Right lobe of liver (tissue), 6 donors: Measurements from ENCODE around the gene ALDH7A1. TPM values are rescaled to one million over a fixed set of nuclear protein-coding genes. Genes with fewer than 3 reads are reported as not detected.
"Not testable (repeated sequence)": the region's sequence is repeated elsewhere in the genome, so short reads cannot be mapped to it uniquely, and the experiment has no call there.

Experiments used
- ATAC-seq, 4 donors: fragments of 200-7000 bp; cut with Tn5 transposase; one replicate each; pipeline ENCODE4 v1.9.1; 2020; ENCODE audit warnings: mild to moderate bottlenecking in 4 of 4, moderate library complexity in 4 of 4
- DNase-seq, 3 donors: peaks; one replicate each; pipeline ENCODE4 v3.0.0-alpha.2; 2020
- H3K27ac ChIP-seq, 3 donors: fragments of 200-600 bp; one replicate each; pipeline ENCODE4 v1.8.0; 2022
- H3K27me3 ChIP-seq, 2 donors: fragments of 200-600 bp; one replicate each; pipeline ENCODE4 v1.8.0; 2022
- H3K36me3 ChIP-seq, 4 donors: fragments of 200-600 bp; sonication (generic) in 1 of 4; one replicate each; pipeline versions ENCODE4 v1.5.1 to v1.8.0; 2017 to 2022; ENCODE audit warnings: control low read depth in 1 of 4
- H3K4me1 ChIP-seq, 4 donors: fragments of 200-600 bp; sonication (generic) in 1 of 4; one replicate each; pipeline versions ENCODE4 v1.5.1 to v1.8.0; 2017 to 2022; ENCODE audit warnings: control low read depth in 1 of 4
- H3K4me3 ChIP-seq, 3 donors: fragments of 200-600 bp; one replicate each; pipeline ENCODE4 v1.8.0; 2022
- H3K9me3 ChIP-seq, 4 donors: fragments of 200-600 bp; sonication (generic) in 1 of 4; one replicate each; pipeline versions ENCODE4 v1.5.1 to v1.8.0; 2017 to 2022; ENCODE audit warnings: control low read depth in 1 of 4
- CTCF ChIP-seq, 4 donors: fragments of 200-600 bp in 3 of 4; fragments of 450-650 bp in 1 of 4; IDR thresholded peaks; one replicate each; pipeline versions ENCODE4 v1.5.1 to v1.8.0; 2016 to 2022; ENCODE audit warnings: antibody characterized with exemption in 4 of 4, mild to moderate bottlenecking in 2 of 4
- POLR2A ChIP-seq: fragments of 450-650 bp; IDR thresholded peaks from one replicate; pipeline ENCODE4 v1.6.1; 2017; ENCODE audit warnings: antibody characterized with exemption, mild to moderate bottlenecking
- WGBS: methylation state at CpG from one replicate; pipeline ENCODE4 v1.1.6; 2018; ENCODE audit warnings: low coverage, low lambda C conversion rate; ENCODE audit not compliant: insufficient coverage; ENCODE audit errors: missing lambda C conversion rate; 5-methylcytosine and 5-hydroxymethylcytosine counted together
- intact Hi-C, 2 donors: fragments of 100-400 bp; cut with DNase I; formaldehyde crosslinking; loops; one replicate each; pipeline versions ENCODE4 v1.11.2 to v1.14.1; 2022
- total RNA-seq, 6 experiments: library from RNA; depleted of rRNA in 2 of 6; stranded (reverse); fragments of >200 nt in 2 of 6; fragmentation: NEBNext Ultra II Directional in 3 of 6; extraction: Animal tissue kit (Norgen Biotek cat#: 25700) in 3 of 6; gene quantifications; one replicate each; pipeline versions ENCODE4 v1.1.0 to v1.2.4, GENCODE V29; 2016 to 2023
- donor health status: DM: no; HTN: yes; CAD: no.
- donor health status: DM: no; HTN: no; CAD: no.
- donor health status: DM: no; HTN: no; CAD: no.
- donor health status: DM: no; HTN: yes; CAD: no.
- donor health status: DM: no; HTN: yes; CAD: no.

Gene ALDH7A1
- total RNA-seq, 6 experiments from 2014 or later, result 23.0 to 142 (median 96.7) TPM

- Histone ChIP-seq H3K9me3 (no peaks in the 10 kb centered on the region), H3K36me3 (peaks cover 9 to 42% (median 20%) of the 10 kb centered on the region in 4 donors), H3K4me3 (no peak overlapping the region), H3K4me1 (peaks cover 0 to 8% (median 0%) of the 10 kb centered on the region in 4 donors), H3K27me3 (no peaks in the 10 kb centered on the region), H3K27ac (no peak overlapping the region)
- DNase-seq, result no peak
- no peak for ATAC-seq
- TF ChIP-seq POLR2A (no peak), CTCF (IDR thresholded peaks at IDR 0.05) (no peak)
- intact Hi-C loops, result no loop called here
- WGBS, result 94% methylated on average over 2 of the region's 2 CpGs
Observed at GRCh38 chr5:126619781-126620180, 24.8 kb upstream of the ALDH7A1 start.

GRCh38 chr5:126617603-126618002, 22.6 kb upstream of the ALDH7A1 start:
- DNase-seq, H3K9me3 ChIP-seq, ATAC-seq, H3K4me3 ChIP-seq, H3K27ac ChIP-seq, intact Hi-C loops, H3K27me3 ChIP-seq, H3K4me1 ChIP-seq: not testable (repeated sequence)
- WGBS, result 95% methylated on average over 4 of the region's 8 CpGs
- H3K36me3 ChIP-seq, result peaks cover 9 to 33% (median 16%) of the 10 kb centered on the region in 4 donors

GRCh38 chr5:126615286-126615685, 20.3 kb upstream of the ALDH7A1 start:
- H3K36me3 ChIP-seq, result peaks cover 9 to 28% (median 16%) of the 10 kb centered on the region in 4 donors

GRCh38 chr5:126613941-126614592, 19.0 kb upstream of the ALDH7A1 start:
- Histone ChIP-seq H3K27me3 (no peaks in the 10 kb centered on the region), H3K4me3 (no peak overlapping the region), H3K27ac (no peak overlapping the region), H3K4me1 (peaks cover 0 to 3% (median 0%) of the 10 kb centered on the region in 4 donors), H3K36me3 (peaks cover 8 to 32% (median 13%) of the 10 kb centered on the region in 4 donors), H3K9me3 (no peaks in the 10 kb centered on the region)
- no peak for ATAC-seq
- no peak for DNase-seq
- WGBS, result 85% methylated on average over 7 of the region's 7 CpGs
- intact Hi-C loops, result no loop called here
- no peak for TF ChIP-seq POLR2A
- no peak for TF ChIP-seq CTCF (IDR thresholded peaks at IDR 0.05)

More at GRCh38 chr5:126615286-126615685, 20.3 kb upstream of the ALDH7A1 start:
- H3K9me3 ChIP-seq, result no peaks in the 10 kb centered on the region
- WGBS, result 70% methylated on average over 4 of the region's 4 CpGs
- TF ChIP-seq POLR2A, result no peak
- intact Hi-C loops, result no loop called here
- no peaks in the 10 kb centered on the region for H3K27me3 ChIP-seq
- H3K4me3 ChIP-seq, result no peak overlapping the region
- DNase-seq (no peak), ATAC-seq (no peak)
- H3K27ac ChIP-seq, result no peak overlapping the region
- no peaks in the 10 kb centered on the region for H3K4me1 ChIP-seq

GRCh38 chr5:126610616-126611015, 15.6 kb upstream of the ALDH7A1 start:
- WGBS, result 90% methylated on average over 6 of the region's 6 CpGs
- no peaks in the 10 kb centered on the region for H3K9me3 ChIP-seq
- DNase-seq (no peak), ATAC-seq (no peak)
- intact Hi-C loops, result no loop called here
- H3K27me3 ChIP-seq, result no peaks in the 10 kb centered on the region
- TF ChIP-seq CTCF (IDR thresholded peaks at IDR 0.05), result no peak
- TF ChIP-seq POLR2A, result no peak
- peaks cover 0 to 17% (median 0%) of the 10 kb centered on the region in 4 donors for H3K4me1 ChIP-seq
- H3K4me3 ChIP-seq, result no peak overlapping the region
- peaks cover 0 to 30% (median 3%) of the 10 kb centered on the region in 4 donors for H3K36me3 ChIP-seq
- H3K27ac ChIP-seq, result no peak overlapping the region
